GM23248 (cell line): ENCODE measurements around the gene PLA2R1. TPM values are rescaled to one million over a fixed set of nuclear protein-coding genes. Genes with fewer than 3 reads are reported as not detected.

Experiments
- DNase-seq: peaks from one replicate; pipeline ENCODE4 v3.0.0-alpha.2; 2015
- H2AFZ ChIP-seq: fragments of 200-600 bp; sonication (generic); 2 replicates; pipeline ENCODE4 v1.6.1; 2016; ENCODE audit warnings: antibody characterized with exemption
- H3F3A ChIP-seq: fragments of 200-600 bp; sonication (generic); 2 replicates; pipeline ENCODE4 v1.6.1; 2016; ENCODE audit warnings: mild to moderate bottlenecking, antibody characterized with exemption, mixed run types; ENCODE audit not compliant: insufficient read depth
- H3K27ac ChIP-seq: fragments of 200-600 bp; sonication (generic); 2 replicates; pipeline ENCODE4 v1.5.1; 2016; ENCODE audit warnings: mild to moderate bottlenecking
- H3K27me3 ChIP-seq: fragments of 200-600 bp; sonication (generic); replicated peaks from 2 replicates; pipeline ENCODE4 v1.6.1; 2016; ENCODE audit warnings: mild to moderate bottlenecking; ENCODE audit not compliant: insufficient read depth
- H3K36me3 ChIP-seq: fragments of 200-600 bp; sonication (generic); 2 replicates; pipeline ENCODE4 v1.6.1; 2016; ENCODE audit warnings: low read depth, mild to moderate bottlenecking
- H3K4me1 ChIP-seq: fragments of 200-600 bp; sonication (generic); 2 replicates; pipeline ENCODE4 v1.6.1; 2016; ENCODE audit warnings: mild to moderate bottlenecking; ENCODE audit not compliant: insufficient read depth
- H3K4me2 ChIP-seq: fragments of 200-600 bp; sonication (generic); one replicate; pipeline ENCODE4 v1.6.1; 2016; ENCODE audit warnings: mild to moderate bottlenecking; ENCODE audit not compliant: unreplicated experiment
- H3K4me3 ChIP-seq: fragments of 200-600 bp; sonication (generic); 2 replicates; pipeline ENCODE4 v1.5.1; 2016; ENCODE audit warnings: mild to moderate bottlenecking
- H3K79me2 ChIP-seq: fragments of 200-600 bp; sonication (generic); 2 replicates; pipeline ENCODE4 v1.6.1; 2016; ENCODE audit warnings: mild to moderate bottlenecking; ENCODE audit not compliant: insufficient read depth
- H3K9ac ChIP-seq: fragments of 200-600 bp; sonication (generic); 2 replicates; pipeline ENCODE4 v1.6.1; 2016; ENCODE audit warnings: mild to moderate bottlenecking
- H3K9me2 ChIP-seq: fragments of 200-600 bp; sonication (generic); 2 replicates; pipeline ENCODE4 v1.6.1; 2016; ENCODE audit warnings: mixed run types, mild to moderate bottlenecking, moderate library complexity; ENCODE audit not compliant: insufficient read depth
- H3K9me3 ChIP-seq: fragments of 200-600 bp; sonication (generic); one replicate; pipeline ENCODE4 v1.6.1; 2017; ENCODE audit warnings: low read depth
- H4K20me1 ChIP-seq: fragments of 200-600 bp; sonication (generic); 2 replicates; pipeline ENCODE4 v1.6.0; 2016; ENCODE audit not compliant: insufficient read depth
- EZH2 ChIP-seq: fragments of 200-600 bp; sonication (generic); IDR thresholded peaks from 2 replicates; pipeline ENCODE4 v1.6.1; 2018; ENCODE audit warnings: antibody characterized with exemption, mild to moderate bottlenecking; ENCODE audit not compliant: insufficient read depth, poor library complexity, severe bottlenecking
- EZH2phosphoT487 ChIP-seq: fragments of 200-600 bp; sonication (generic); IDR thresholded peaks from 2 replicates; pipeline ENCODE4 v1.6.1; 2018; ENCODE audit warnings: antibody characterized with exemption, moderate library complexity, mild to moderate bottlenecking, low read depth; ENCODE audit not compliant: insufficient read depth
- WGBS, 2 experiments: methylation state at CpG; one replicate each; pipeline ENCODE4 v1.1.6; 2015 to 2017; ENCODE audit warnings: low lambda C conversion rate in 2 of 2, low coverage in 1 of 2; ENCODE audit errors: missing lambda C conversion rate in 2 of 2; 5-methylcytosine and 5-hydroxymethylcytosine counted together
- in situ Hi-C: fragments of 300-500 bp; cut with MboI; formaldehyde crosslinking; loops from 2 replicates; pipeline ENCODE4 v1.15.0; 2020
- polyA plus RNA-seq: library from polyadenylated mRNA; unstranded; fragments of >200 nt; fragmentation: Nextera tagmentation; extraction: Ambion mirVana; gene quantifications from 2 replicates; pipeline ENCODE4 v1.2.1, GENCODE V29; 2016
- total RNA-seq: library from RNA; depleted of rRNA; stranded (reverse); fragments of >200 nt; shearing (Covaris generic); gene quantifications from 2 replicates; pipeline ENCODE4 v1.2.3, GENCODE V29; 2014

The PLA2R1 gene
- total and polyA plus RNA-seq, 2 experiments from 2014 or later, result 8.9 to 16.0 TPM

GRCh38 chr2:159996792-159997546 is 65.4 kb downstream of the PLA2R1 start:
- Histone ChIP-seq H3K9me3 (no peaks in the 10 kb centered on the region), H3K4me1 (peaks cover 20% of the 10 kb centered on the region), H3K4me3 (no peak overlapping the region), H3K4me2 (peak overlapping the region; percentile 2), H3K27me3 (no peaks in the 10 kb centered on the region), H3K36me3 (peaks cover 10% of the 10 kb centered on the region; the same call in 1 of the 2 replicates), H2AFZ (no peak overlapping the region), H3K27ac (no peak overlapping the region), H3K9ac (no peak overlapping the region), H3F3A (peaks cover 7% of the 10 kb centered on the region; the same call in 1 of the 2 replicates), H3K79me2 (no peaks in the 10 kb centered on the region), H4K20me1 (no peaks in the 10 kb centered on the region), H3K9me2 (no peaks in the 10 kb centered on the region)
- no peak for TF ChIP-seq EZH2
- no peak for TF ChIP-seq EZH2phosphoT487
- 80% methylated on average over 3 of the region's 3 CpGs for WGBS, 2 experiments
- in situ Hi-C loops, result no loop called here
- DNase-seq, result peak; percentile 51

GRCh38 chr2:159995038-159995437 is 67.4 kb downstream of the PLA2R1 start:
- no peaks in the 10 kb centered on the region for H3K27me3 ChIP-seq
- H3F3A ChIP-seq, result peaks cover 5% of the 10 kb centered on the region; the same call in 1 of the 2 replicates
- WGBS, 2 experiments, result 93 to 96% methylated on average over 2 of the region's 2 CpGs
- H3K4me3 ChIP-seq, result no peak overlapping the region
- peaks cover 20% of the 10 kb centered on the region for H3K4me1 ChIP-seq
- TF ChIP-seq EZH2 (no peak), EZH2phosphoT487 (no peak)
- no peaks in the 10 kb centered on the region for H3K79me2 ChIP-seq
- no peaks in the 10 kb centered on the region for H4K20me1 ChIP-seq
- H3K4me2 ChIP-seq, result no peak overlapping the region
- no peaks in the 10 kb centered on the region for H3K9me2 ChIP-seq
- DNase-seq, result no peak
- no peaks in the 10 kb centered on the region for H3K9me3 ChIP-seq
- no peaks in the 10 kb centered on the region for H3K36me3 ChIP-seq
- no peak overlapping the region for H3K27ac ChIP-seq
- in situ Hi-C loops, result no loop called here
- no peak overlapping the region for H2AFZ ChIP-seq
- H3K9ac ChIP-seq, result no peak overlapping the region

GRCh38 chr2:159989249-159989648 is 73.2 kb downstream of the PLA2R1 start:
- Histone ChIP-seq H3F3A (no peaks in the 10 kb centered on the region), H4K20me1 (no peaks in the 10 kb centered on the region), H3K9me2 (no peaks in the 10 kb centered on the region), H2AFZ (no peak overlapping the region), H3K27me3 (no peaks in the 10 kb centered on the region), H3K9ac (no peak overlapping the region), H3K4me1 (0 out of 2 replicates have a peak, but pooled peaks cover 2% of the 10 kb centered on the region), H3K79me2 (no peaks in the 10 kb centered on the region), H3K9me3 (no peaks in the 10 kb centered on the region), H3K36me3 (no peaks in the 10 kb centered on the region), H3K4me3 (no peak overlapping the region), H3K4me2 (no peak overlapping the region), H3K27ac (no peak overlapping the region)
- in situ Hi-C loops, result no loop called here
- no peak for DNase-seq
- WGBS, 2 experiments, result 99 to 100% methylated on average over 4 of the region's 4 CpGs
- no peak for TF ChIP-seq EZH2phosphoT487
- no peak for TF ChIP-seq EZH2

- no peaks in the 10 kb centered on the region for H3K27me3 ChIP-seq
- in situ Hi-C loops, result no loop called here
- no peak overlapping the region for H2AFZ ChIP-seq
- H3K4me2 ChIP-seq, result no peak overlapping the region
- peaks cover 6% of the 10 kb centered on the region for H3K4me1 ChIP-seq
- H3K27ac ChIP-seq, result no peak overlapping the region
- no peaks in the 10 kb centered on the region for H3K9me3 ChIP-seq
- no peaks in the 10 kb centered on the region for H4K20me1 ChIP-seq
- no peaks in the 10 kb centered on the region for H3K36me3 ChIP-seq
- 95 to 98% methylated on average over 4 of the region's 4 CpGs for WGBS, 2 experiments
- H3K9me2 ChIP-seq, result no peaks in the 10 kb centered on the region
- no peaks in the 10 kb centered on the region for H3K79me2 ChIP-seq
- H3K9ac ChIP-seq, result no peak overlapping the region
- no peak for TF ChIP-seq EZH2
- no peak for TF ChIP-seq EZH2phosphoT487
- DNase-seq, result no peak
- no peak overlapping the region for H3K4me3 ChIP-seq
- peaks cover 4% of the 10 kb centered on the region; the same call in 1 of the 2 replicates for H3F3A ChIP-seq
Measured at GRCh38 chr2:159988412-159988970, 73.9 kb downstream of the PLA2R1 start.
